Left lung (tissue), 10 donors: ENCODE data around the gene TNPO1. TPM values are rescaled to one million over a fixed set of nuclear protein-coding genes. Genes with fewer than 3 reads are reported as not detected.

ENCODE experiments used
- ATAC-seq: fragments of 200-7000 bp; cut with Tn5 transposase; one replicate; pipeline ENCODE4 v1.9.1; 2020; ENCODE audit warnings: moderate library complexity
- DNase-seq, 4 donors: peaks; one replicate each; pipeline ENCODE4 v3.0.0-alpha.2; 2013 to 2020
- H3K27ac ChIP-seq, 2 donors: fragments of 200-600 bp; sonication (generic) in 1 of 2; one replicate each; pipeline versions ENCODE4 v1.5.0 to v1.8.0; 2020 to 2021
- H3K27me3 ChIP-seq, 2 donors: fragments of 200-600 bp; sonication (generic) in 1 of 2; one replicate each; pipeline versions ENCODE4 v1.5.0 to v1.8.0; 2020 to 2021
- H3K36me3 ChIP-seq, 2 donors: fragments of 200-600 bp; sonication (generic) in 1 of 2; one replicate each; pipeline versions ENCODE4 v1.5.0 to v1.8.0; 2020 to 2021
- H3K4me1 ChIP-seq, 2 donors: fragments of 200-600 bp; one replicate each; pipeline ENCODE4 v1.8.0; 2021
- H3K4me3 ChIP-seq, 2 donors: fragments of 200-600 bp; sonication (generic) in 1 of 2; one replicate each; pipeline versions ENCODE4 v1.5.0 to v1.8.0; 2020 to 2021; ENCODE audit warnings: mild to moderate bottlenecking in 1 of 2
- H3K9me3 ChIP-seq, 2 donors: fragments of 200-600 bp; sonication (generic) in 1 of 2; one replicate each; pipeline versions ENCODE4 v1.5.0 to v1.8.0; 2020 to 2021
- CTCF ChIP-seq, 2 donors: fragments of 200-600 bp; sonication (generic) in 1 of 2; IDR thresholded peaks; one replicate each; pipeline versions ENCODE4 v1.5.0 to v1.8.0; 2021; ENCODE audit warnings: antibody characterized with exemption in 2 of 2
- intact Hi-C, 2 donors: fragments of 100-400 bp; cut with DNase I; formaldehyde crosslinking; loops; one replicate each; pipeline versions ENCODE4 v1.11.2 to v1.14.2; 2022
- polyA plus RNA-seq, 6 donors: library from polyadenylated mRNA; unstranded; fragments of 120-200 nt; gene quantifications; one replicate each; pipeline ENCODE4 v1.2.1, GENCODE V29; 2013; ENCODE audit not compliant: insufficient read length in 6 of 6
- total RNA-seq, 2 donors: library from RNA; stranded (reverse); fragmentation: NEBNext Ultra II Directional; extraction: Animal tissue kit (Norgen Biotek cat#: 25700); gene quantifications; one replicate each; pipeline ENCODE4 v1.2.1, GENCODE V29; 2021
- donor health status: DM: no; HTN: yes; CAD: no.
- donor health status: DM: no; HTN: no; CAD: no.

TNPO1 gene
- total and polyA plus RNA-seq, 8 donors = 77.3 to 112 (median 87.9) TPM

GRCh38 chr5:72940082-72940481, 123.6 kb downstream of the TNPO1 start:
- H3K4me1 ChIP-seq = peaks cover 0 to 39% of the 10 kb centered on the region in 2 donors
- no peak for DNase-seq
- H3K36me3 ChIP-seq = no peaks in the 10 kb centered on the region
- no peak overlapping the region for H3K4me3 ChIP-seq
- intact Hi-C loops = no loop called here
- TF ChIP-seq CTCF (IDR thresholded peaks at IDR 0.05) = no peak
- no peaks in the 10 kb centered on the region for H3K9me3 ChIP-seq
- peak overlapping the region; percentile 31 to 50 for H3K27ac ChIP-seq
- peak; percentile 67 for ATAC-seq
- no peaks in the 10 kb centered on the region for H3K27me3 ChIP-seq

GRCh38 chr5:72943307-72943706, 126.8 kb downstream of the TNPO1 start:
- H3K36me3 ChIP-seq = no peaks in the 10 kb centered on the region
- no peak for TF ChIP-seq CTCF (IDR thresholded peaks at IDR 0.05)
- ATAC-seq (no peak), DNase-seq (no peak)
- peaks cover 0 to 26% of the 10 kb centered on the region in 2 donors for H3K4me1 ChIP-seq
- intact Hi-C loops = no loop called here
- no peak overlapping the region for H3K27ac ChIP-seq
- no peak overlapping the region for H3K4me3 ChIP-seq
- no peaks in the 10 kb centered on the region for H3K27me3 ChIP-seq
- H3K9me3 ChIP-seq = no peaks in the 10 kb centered on the region

GRCh38 chr5:72947498-72947897, 131.0 kb downstream of the TNPO1 start:
- DNase-seq (no peak), ATAC-seq (peak; percentile 15)
- Histone ChIP-seq H3K4me1 (peaks cover 4 to 44% of the 10 kb centered on the region in 2 donors), H3K4me3 (no peak overlapping the region), H3K27me3 (no peaks in the 10 kb centered on the region), H3K27ac (peak overlapping the region; percentile 21 to 33), H3K36me3 (no peaks in the 10 kb centered on the region), H3K9me3 (no peaks in the 10 kb centered on the region)
- intact Hi-C loops = no loop called here
- no peak for TF ChIP-seq CTCF (IDR thresholded peaks at IDR 0.05)

GRCh38 chr5:72949481-72949880, 133.0 kb downstream of the TNPO1 start:
- Histone ChIP-seq H3K4me1 (peaks cover 9 to 61% of the 10 kb centered on the region in 2 donors), H3K27ac (peak overlapping the region; percentile 51 to 57), H3K4me3 (no peak overlapping the region), H3K9me3 (no peaks in the 10 kb centered on the region), H3K27me3 (no peaks in the 10 kb centered on the region), H3K36me3 (no peaks in the 10 kb centered on the region)
- peak; percentile 79 for ATAC-seq
- intact Hi-C loops = no loop called here
- TF ChIP-seq CTCF (IDR thresholded peaks at IDR 0.05) = no peak
- DNase-seq = no peak

- intact Hi-C loops = no loop called here
- no peak for DNase-seq
These were observed 135.4 kb downstream of the TNPO1 start for GRCh38 chr5:72951671-72952468.

More at GRCh38 chr5:72951671-72952468, 135.4 kb downstream of the TNPO1 start:
- no peaks in the 10 kb centered on the region for H3K9me3 ChIP-seq
- H3K27ac ChIP-seq = peak overlapping the region; percentile 82 to 96
- peaks cover 9 to 71% of the 10 kb centered on the region in 2 donors for H3K4me1 ChIP-seq
- H3K27me3 ChIP-seq = no peaks in the 10 kb centered on the region
- peak; percentile 0 for ATAC-seq
- TF ChIP-seq CTCF (IDR thresholded peaks at IDR 0.05) = no peak
- H3K36me3 ChIP-seq = no peaks in the 10 kb centered on the region
- no peak overlapping the region for H3K4me3 ChIP-seq
